ENCODE results near the gene TMEM178B. TPM values are rescaled to one million over a fixed set of nuclear protein-coding genes. Genes with fewer than 3 reads are reported as not detected.

Gene TMEM178B
- total and polyA plus RNA-seq, 9 of the 15 experiments (the other 6 are each of a cell fraction or from before 2014, with no cell fraction given): under 0.01 to 0.03 (median 0.01) TPM; not detected in 5

- H3K79me2 ChIP-seq (ENCODE audit: control insufficient read depth, insufficient read depth, low read length): no peaks in the 10 kb centered on the region
- H2AFZ ChIP-seq (ENCODE audit: low read depth, low read length): no peak overlapping the region
- H3K9me1 ChIP-seq (ENCODE audit: control insufficient read depth, insufficient read depth, low read length): no peaks in the 10 kb centered on the region
- CTCF ChIA-PET (ENCODE audit: low intra/inter-chr PET ratio): no interaction called here
- BruUV-seq (replicated peaks): no TSS peak
- FAIRE-seq: no peak
- H3K9me3 ChIP-seq (replicated peaks; ENCODE audit: control insufficient read depth, insufficient read depth, low read depth, low read length): no peaks in the 10 kb centered on the region
- TF ChIP-seq, protein P1, sequence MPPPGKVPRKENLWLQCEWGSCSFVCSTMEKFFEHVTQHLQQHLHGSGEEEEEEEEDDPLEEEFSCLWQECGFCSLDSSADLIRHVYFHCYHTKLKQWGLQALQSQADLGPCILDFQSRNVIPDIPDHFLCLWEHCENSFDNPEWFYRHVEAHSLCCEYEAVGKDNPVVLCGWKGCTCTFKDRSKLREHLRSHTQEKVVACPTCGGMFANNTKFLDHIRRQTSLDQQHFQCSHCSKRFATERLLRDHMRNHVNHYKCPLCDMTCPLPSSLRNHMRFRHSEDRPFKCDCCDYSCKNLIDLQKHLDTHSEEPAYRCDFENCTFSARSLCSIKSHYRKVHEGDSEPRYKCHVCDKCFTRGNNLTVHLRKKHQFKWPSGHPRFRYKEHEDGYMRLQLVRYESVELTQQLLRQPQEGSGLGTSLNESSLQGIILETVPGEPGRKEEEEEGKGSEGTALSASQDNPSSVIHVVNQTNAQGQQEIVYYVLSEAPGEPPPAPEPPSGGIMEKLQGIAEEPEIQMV (tag; conservative IDR thresholded peaks at IDR 0.05; ENCODE audit: low read depth): no peak
- TF ChIP-seq, protein P2, sequence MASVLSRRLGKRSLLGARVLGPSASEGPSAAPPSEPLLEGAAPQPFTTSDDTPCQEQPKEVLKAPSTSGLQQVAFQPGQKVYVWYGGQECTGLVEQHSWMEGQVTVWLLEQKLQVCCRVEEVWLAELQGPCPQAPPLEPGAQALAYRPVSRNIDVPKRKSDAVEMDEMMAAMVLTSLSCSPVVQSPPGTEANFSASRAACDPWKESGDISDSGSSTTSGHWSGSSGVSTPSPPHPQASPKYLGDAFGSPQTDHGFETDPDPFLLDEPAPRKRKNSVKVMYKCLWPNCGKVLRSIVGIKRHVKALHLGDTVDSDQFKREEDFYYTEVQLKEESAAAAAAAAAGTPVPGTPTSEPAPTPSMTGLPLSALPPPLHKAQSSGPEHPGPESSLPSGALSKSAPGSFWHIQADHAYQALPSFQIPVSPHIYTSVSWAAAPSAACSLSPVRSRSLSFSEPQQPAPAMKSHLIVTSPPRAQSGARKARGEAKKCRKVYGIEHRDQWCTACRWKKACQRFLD (CRISPR knock-in tag; IDR thresholded peaks at IDR 0.05): no peak
- no peak for TF ChIP-seq BACH1 (tag; IDR thresholded peaks at IDR 0.05)
- TF ChIP-seq BMI1 (IDR thresholded peaks at IDR 0.05; ENCODE audit: low read length): no peak
- no peak for TF ChIP-seq XRCC5 (IDR thresholded peaks at IDR 0.05; ENCODE audit: low read depth, low read length)
- TF ChIP-seq ZNF561 (CRISPR knock-in tag; conservative IDR thresholded peaks at IDR 0.05): no peak
- TF ChIP-seq STAT5A (IDR thresholded peaks at IDR 0.05; ENCODE audit: borderline replicate concordance, low read length): no peak
- no peak for TF ChIP-seq SNAPC5 (CRISPR knock-in tag; IDR thresholded peaks at IDR 0.05)
- TF ChIP-seq PHB2 (IDR thresholded peaks at IDR 0.05; ENCODE audit: low read depth): no peak
- TF ChIP-seq PCBP2 (IDR thresholded peaks at IDR 0.05; ENCODE audit: low read depth, low read length, poor library complexity, severe bottlenecking): no peak
- no peak for TF ChIP-seq MAFK (IDR thresholded peaks at IDR 0.05; ENCODE audit: low read length)
- H3K9ac ChIP-seq (ENCODE audit: insufficient read depth in 1 of 2, low read depth in 2 of 2, low read length in 2 of 2): no peak overlapping the region
- H3K4me3 ChIP-seq: no peak overlapping the region
- no peaks in the 10 kb centered on the region for H3K4me1 ChIP-seq (replicated peaks in 1 of 2; ENCODE audit: control insufficient read depth in 2 of 2, insufficient read depth in 2 of 2, low read length in 2 of 2)
- DNase-seq (ENCODE audit: extremely low read depth in 1 of 4, low spot score in 3 of 4): no peak
- no peak for ATAC-seq
- H3K4me2 ChIP-seq (ENCODE audit: insufficient read depth, low read length): no peak overlapping the region
- intact Hi-C loops (cut with micrococcal nuclease) (no loop called here), in situ Hi-C loops (cut with MboI) (no loop called here)
- H3K27ac ChIP-seq (ENCODE audit: extremely low read depth, low read depth, low read length): no peak overlapping the region
- peaks cover 12 to 56% of the 10 kb centered on the region in 2 experiments; a peak in 4 of 5 replicates for H3K27me3 ChIP-seq (ENCODE audit: control insufficient read depth in 2 of 2, insufficient read depth in 2 of 2, low read length in 2 of 2)
- no peaks in the 10 kb centered on the region for H4K20me1 ChIP-seq (replicated peaks; ENCODE audit: control insufficient read depth, insufficient read depth, low read length)
- POLR2A ChIA-PET: no interaction called here
- no peaks in the 10 kb centered on the region for H3K36me3 ChIP-seq (ENCODE audit: control insufficient read depth, insufficient read depth, low read length)
- 1% methylated on average over 4 of the region's 4 CpGs for WGBS (ENCODE audit: insufficient coverage, low coverage, missing lambda C conversion rate)
Observed at GRCh38 chr7:141156407-141156806, 82.5 kb downstream of the TMEM178B start.
